ENCODE measurements around the gene SREBF1. TPM values are rescaled to one million over a fixed set of nuclear protein-coding genes. Genes with fewer than 3 reads are reported as not detected.

Gene SREBF1
- total and polyA plus RNA-seq, 2 experiments from 2014 or later: 19.2 to 36.2 TPM

- Histone ChIP-seq H3K27me3 (replicated peaks; ENCODE audit: insufficient read depth) (no peaks in the 10 kb centered on the region), H2AFZ (no peak overlapping the region), H3K79me2 (ENCODE audit: insufficient read depth) (no peaks in the 10 kb centered on the region), H3K9ac (no peak overlapping the region), H3F3A (ENCODE audit: insufficient read depth) (peaks cover 13% of the 10 kb centered on the region), H3K4me3 (no peak overlapping the region), H3K9me3 (ENCODE audit: low read depth) (no peaks in the 10 kb centered on the region), H3K9me2 (ENCODE audit: insufficient read depth) (no peaks in the 10 kb centered on the region), H3K4me2 (ENCODE audit: unreplicated experiment) (no peak overlapping the region), H4K20me1 (ENCODE audit: insufficient read depth) (no peaks in the 10 kb centered on the region), H3K27ac (no peak overlapping the region), H3K36me3 (ENCODE audit: low read depth) (no peaks in the 10 kb centered on the region), H3K4me1 (ENCODE audit: insufficient read depth) (peaks cover 26% of the 10 kb centered on the region)
- 76 to 77% methylated on average over 13 of the region's 13 CpGs for WGBS, 2 experiments (ENCODE audit: low coverage in 1 of 2, low lambda C conversion rate in 2 of 2, missing lambda C conversion rate in 2 of 2)
- in situ Hi-C loops (cut with MboI): no loop called here
- DNase-seq: no peak
- TF ChIP-seq EZH2phosphoT487 (IDR thresholded peaks at IDR 0.05; ENCODE audit: insufficient read depth, low read depth) (no peak), EZH2 (IDR thresholded peaks at IDR 0.05; ENCODE audit: insufficient read depth, poor library complexity, severe bottlenecking) (no peak)
These were observed 8.4 kb upstream of the SREBF1 start for GRCh38 chr17:17845046-17845775.

GRCh38 chr17:17844500-17844899 lies 7.7 kb upstream of the SREBF1 start:
- Histone ChIP-seq H3K79me2 (ENCODE audit: insufficient read depth) (no peaks in the 10 kb centered on the region), H3K36me3 (ENCODE audit: low read depth) (no peaks in the 10 kb centered on the region), H3K9me2 (ENCODE audit: insufficient read depth) (no peaks in the 10 kb centered on the region), H2AFZ (no peak overlapping the region), H3K4me3 (no peak overlapping the region), H4K20me1 (ENCODE audit: insufficient read depth) (no peaks in the 10 kb centered on the region), H3K4me2 (ENCODE audit: unreplicated experiment) (no peak overlapping the region), H3K4me1 (ENCODE audit: insufficient read depth) (peaks cover 22% of the 10 kb centered on the region), H3K9me3 (ENCODE audit: low read depth) (no peaks in the 10 kb centered on the region), H3K27me3 (replicated peaks; ENCODE audit: insufficient read depth) (no peaks in the 10 kb centered on the region), H3F3A (ENCODE audit: insufficient read depth) (peaks cover 14% of the 10 kb centered on the region), H3K27ac (no peak overlapping the region), H3K9ac (no peak overlapping the region)
- no peak for DNase-seq
- no peak for TF ChIP-seq EZH2phosphoT487 (IDR thresholded peaks at IDR 0.05; ENCODE audit: insufficient read depth, low read depth)
- TF ChIP-seq EZH2 (IDR thresholded peaks at IDR 0.05; ENCODE audit: insufficient read depth, poor library complexity, severe bottlenecking): no peak
- WGBS, 2 experiments (ENCODE audit: low coverage in 1 of 2, low lambda C conversion rate in 2 of 2, missing lambda C conversion rate in 2 of 2): 91 to 96% methylated on average over 6 of the region's 6 CpGs
- in situ Hi-C loops (cut with MboI): no loop called here

DNA sequence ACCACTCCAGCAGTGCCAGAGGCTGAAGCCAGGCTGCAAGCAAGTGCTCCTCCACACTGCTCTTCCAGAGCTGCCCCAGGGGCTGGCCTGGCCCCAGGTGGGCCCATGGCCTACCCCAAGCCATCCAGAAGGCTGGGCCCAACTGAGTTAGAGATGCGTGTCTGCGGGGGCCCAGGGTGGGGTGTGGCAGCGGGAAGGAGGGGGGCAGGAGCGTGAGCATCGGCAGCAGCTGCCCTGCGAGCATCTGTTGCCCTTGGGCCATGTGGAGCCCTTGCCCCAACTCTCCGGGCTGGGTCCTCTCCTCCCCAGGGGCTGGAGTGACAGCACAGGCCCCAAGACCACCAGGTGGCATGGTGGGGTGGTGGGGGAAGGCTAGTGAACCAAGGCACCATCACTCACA lies 7.3 kb upstream of the SREBF1 start:
- H3K27me3 ChIP-seq (replicated peaks; ENCODE audit: insufficient read depth): no peaks in the 10 kb centered on the region
- no peak overlapping the region for H3K4me2 ChIP-seq (ENCODE audit: unreplicated experiment)
- TF ChIP-seq EZH2 (IDR thresholded peaks at IDR 0.05; ENCODE audit: insufficient read depth, poor library complexity, severe bottlenecking) (no peak), EZH2phosphoT487 (IDR thresholded peaks at IDR 0.05; ENCODE audit: insufficient read depth, low read depth) (no peak)
- H3K9me3 ChIP-seq (ENCODE audit: low read depth): no peaks in the 10 kb centered on the region
- no peaks in the 10 kb centered on the region for H3K79me2 ChIP-seq (ENCODE audit: insufficient read depth)
- H3K4me1 ChIP-seq (ENCODE audit: insufficient read depth): peaks cover 21% of the 10 kb centered on the region
- H2AFZ ChIP-seq: no peak overlapping the region
- no peak overlapping the region for H3K27ac ChIP-seq
- peaks cover 18% of the 10 kb centered on the region for H3F3A ChIP-seq (ENCODE audit: insufficient read depth)
- 75 to 100% methylated on average over 2 to 7 of the region's 7 CpGs for WGBS, 2 experiments (ENCODE audit: low coverage in 1 of 2, low lambda C conversion rate in 2 of 2, missing lambda C conversion rate in 2 of 2)
- no peak for DNase-seq
- H4K20me1 ChIP-seq (ENCODE audit: insufficient read depth): no peaks in the 10 kb centered on the region
- H3K9ac ChIP-seq: no peak overlapping the region
- no peaks in the 10 kb centered on the region for H3K36me3 ChIP-seq (ENCODE audit: low read depth)
- no peak overlapping the region for H3K4me3 ChIP-seq
- in situ Hi-C loops (cut with MboI): no loop called here
- no peaks in the 10 kb centered on the region for H3K9me2 ChIP-seq (ENCODE audit: insufficient read depth)

DNA sequence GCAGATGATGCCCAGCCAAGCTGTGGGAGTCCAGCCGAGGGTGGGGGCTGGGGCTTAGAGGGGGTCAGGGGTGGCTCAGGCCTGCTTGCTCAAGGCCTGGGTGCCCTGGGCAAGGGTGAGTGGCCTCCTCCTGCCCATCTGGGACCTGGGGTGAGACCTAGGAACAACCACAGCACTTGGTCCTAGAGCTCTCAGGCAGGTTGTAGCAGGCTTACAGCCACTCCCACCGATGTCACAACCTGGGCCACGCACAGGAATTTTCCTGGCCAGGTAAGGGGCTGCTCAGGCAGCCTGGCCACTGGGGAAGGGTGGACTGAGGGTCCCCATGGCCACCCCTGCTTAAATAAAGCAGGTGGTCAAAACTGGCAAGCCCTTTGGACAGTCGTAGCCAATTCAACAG lies 6.3 kb upstream of the SREBF1 start:
- Histone ChIP-seq H3K4me2 (ENCODE audit: unreplicated experiment) (no peak overlapping the region), H3K36me3 (ENCODE audit: low read depth) (no peaks in the 10 kb centered on the region), H3K4me3 (no peak overlapping the region), H3K4me1 (ENCODE audit: insufficient read depth) (peaks cover 23% of the 10 kb centered on the region), H3K9ac (no peak overlapping the region), H3K27me3 (replicated peaks; ENCODE audit: insufficient read depth) (no peaks in the 10 kb centered on the region), H3K9me3 (ENCODE audit: low read depth) (no peaks in the 10 kb centered on the region), H2AFZ (no peak overlapping the region), H4K20me1 (ENCODE audit: insufficient read depth) (no peaks in the 10 kb centered on the region), H3K79me2 (ENCODE audit: insufficient read depth) (no peaks in the 10 kb centered on the region), H3K27ac (no peak overlapping the region), H3K9me2 (ENCODE audit: insufficient read depth) (no peaks in the 10 kb centered on the region), H3F3A (ENCODE audit: insufficient read depth) (peaks cover 24% of the 10 kb centered on the region)
- TF ChIP-seq EZH2phosphoT487 (IDR thresholded peaks at IDR 0.05; ENCODE audit: insufficient read depth, low read depth): no peak
- TF ChIP-seq EZH2 (IDR thresholded peaks at IDR 0.05; ENCODE audit: insufficient read depth, poor library complexity, severe bottlenecking): no peak
- WGBS, 2 experiments (ENCODE audit: low coverage in 1 of 2, low lambda C conversion rate in 2 of 2, missing lambda C conversion rate in 2 of 2): 75 to 79% methylated on average over 4 of the region's 4 CpGs
- in situ Hi-C loops (cut with MboI): no loop called here
- no peak for DNase-seq

All from GM23248 (cell line).